ENCODE measurements around the gene ABLIM1. TPM values are rescaled to one million over a fixed set of nuclear protein-coding genes. Genes with fewer than 3 reads are reported as not detected.

Gene ABLIM1
- total RNA-seq, 4 donors from 2014 or later, result 75.2 to 172 (median 110) TPM

GRCh38 chr10:114426476-114426875 is 231.6 kb downstream of the ABLIM1 start:
- peaks cover 0 to 22% (median 5%) of the 10 kb centered on the region in 3 donors for H3K4me1 ChIP-seq
- H3K27me3 ChIP-seq, result no peaks in the 10 kb centered on the region
- no peaks in the 10 kb centered on the region for H3K9me3 ChIP-seq
- H3K36me3 ChIP-seq, result peaks cover 0 to 5% of the 10 kb centered on the region in 2 donors
- peak overlapping the region in 2 of 4 donors; percentile 35 to 38 for H3K27ac ChIP-seq
- H3K4me3 ChIP-seq, result no peak overlapping the region
- WGBS, 2 donors (ENCODE audit: low coverage in 1 of 2), result 32 to 52% methylated on average over 4 to 5 of the region's 5 CpGs
- ATAC-seq, result no peak
- TF ChIP-seq CTCF (IDR thresholded peaks at IDR 0.05) (no peak), EP300 (IDR thresholded peaks at IDR 0.05) (no peak), POLR2A (IDR thresholded peaks at IDR 0.05) (no peak), POLR2AphosphoS5 (IDR thresholded peaks at IDR 0.05) (no peak)

GRCh38 chr10:114420811-114421485 is 237.1 kb downstream of the ABLIM1 start:
- TF ChIP-seq EP300 (IDR thresholded peaks at IDR 0.05), result no peak
- no peak for TF ChIP-seq POLR2AphosphoS5 (IDR thresholded peaks at IDR 0.05)
- no peak for TF ChIP-seq POLR2A (IDR thresholded peaks at IDR 0.05)
- no peak for TF ChIP-seq CTCF (IDR thresholded peaks at IDR 0.05)
- H3K27me3 ChIP-seq, result no peaks in the 10 kb centered on the region
- peaks cover 0 to 3% (median 0%) of the 10 kb centered on the region in 3 donors for H3K4me1 ChIP-seq
- no peak overlapping the region for H3K27ac ChIP-seq
- WGBS, 2 donors (ENCODE audit: low coverage in 1 of 2), result 91 to 95% methylated on average over 4 of the region's 4 CpGs
- no peak overlapping the region for H3K4me3 ChIP-seq
- ATAC-seq, result no peak
- no peaks in the 10 kb centered on the region for H3K36me3 ChIP-seq
- no peaks in the 10 kb centered on the region for H3K9me3 ChIP-seq

- Histone ChIP-seq H3K27ac (no peak overlapping the region), H3K4me3 (no peak overlapping the region), H3K9me3 (no peaks in the 10 kb centered on the region), H3K4me1 (peaks cover 0 to 6% (median 4%) of the 10 kb centered on the region in 3 donors), H3K27me3 (no peaks in the 10 kb centered on the region), H3K36me3 (no peaks in the 10 kb centered on the region)
- no peak for ATAC-seq
- WGBS, 2 donors (ENCODE audit: low coverage in 1 of 2), result 82 to 100% methylated on average over 1 of the region's 1 CpG
- no peak for TF ChIP-seq EP300 (IDR thresholded peaks at IDR 0.05)
- TF ChIP-seq CTCF (IDR thresholded peaks at IDR 0.05), result no peak
- no peak for TF ChIP-seq POLR2A (IDR thresholded peaks at IDR 0.05)
- TF ChIP-seq POLR2AphosphoS5 (IDR thresholded peaks at IDR 0.05), result no peak
Observed at GRCh38 chr10:114418109-114418508, 240.0 kb downstream of the ABLIM1 start.

- TF ChIP-seq POLR2AphosphoS5 (IDR thresholded peaks at IDR 0.05) (no peak), CTCF (IDR thresholded peaks at IDR 0.05) (no peak), EP300 (IDR thresholded peaks at IDR 0.05) (no peak), POLR2A (IDR thresholded peaks at IDR 0.05) (no peak)
- H3K9me3 ChIP-seq, result no peaks in the 10 kb centered on the region
- no peaks in the 10 kb centered on the region for H3K36me3 ChIP-seq
- WGBS, 2 donors (ENCODE audit: low coverage in 1 of 2), result 46 to 51% methylated on average over 3 to 7 of the region's 9 CpGs
- H3K27me3 ChIP-seq, result no peaks in the 10 kb centered on the region
- ATAC-seq, result peak; percentile 60
- peak overlapping the region in 1 of 4 donors; percentile 29 for H3K27ac ChIP-seq
- H3K4me1 ChIP-seq, result peaks cover 0 to 14% (median 6%) of the 10 kb centered on the region in 3 donors
- H3K4me3 ChIP-seq, result no peak overlapping the region
Observed at GRCh38 chr10:114412907-114413797, 244.9 kb downstream of the ABLIM1 start.
